NCI-H2107 treated with DMSO at 0.1 percent for 48 hours (cell line): Measurements from ENCODE around the gene MYH16.
"Not testable (repeated sequence)": the region's sequence is repeated elsewhere in the genome, so short reads cannot be mapped to it uniquely, and the experiment has no call there.

Experiments used
- DNase-seq: peaks from one replicate; lab custom pipeline; 2025; ENCODE audit not compliant: unreplicated experiment; lab: John Stamatoyannopoulos, UW

The MYH16 gene

DNA sequence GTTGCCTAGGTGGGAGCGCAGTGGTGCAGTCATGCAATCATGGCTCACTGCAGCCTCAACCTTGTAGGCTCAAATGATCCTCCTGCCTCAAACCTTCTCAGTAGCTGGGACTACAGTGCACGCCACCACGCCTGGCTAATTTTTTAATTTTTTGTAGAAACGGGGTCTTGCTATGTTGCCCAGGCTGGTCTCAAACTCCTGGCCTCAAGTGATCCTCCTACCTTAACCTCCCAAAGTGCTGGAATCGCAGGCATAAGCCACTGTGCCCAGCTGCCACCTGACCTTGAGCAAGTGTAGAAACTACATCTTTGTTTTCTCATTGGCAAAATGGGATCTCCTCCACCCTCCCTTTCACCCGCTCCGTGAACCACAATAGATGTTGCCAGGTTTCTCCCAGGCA is 15.0 kb upstream of the MYH16 start:
- no peak for DNase-seq

DNA sequence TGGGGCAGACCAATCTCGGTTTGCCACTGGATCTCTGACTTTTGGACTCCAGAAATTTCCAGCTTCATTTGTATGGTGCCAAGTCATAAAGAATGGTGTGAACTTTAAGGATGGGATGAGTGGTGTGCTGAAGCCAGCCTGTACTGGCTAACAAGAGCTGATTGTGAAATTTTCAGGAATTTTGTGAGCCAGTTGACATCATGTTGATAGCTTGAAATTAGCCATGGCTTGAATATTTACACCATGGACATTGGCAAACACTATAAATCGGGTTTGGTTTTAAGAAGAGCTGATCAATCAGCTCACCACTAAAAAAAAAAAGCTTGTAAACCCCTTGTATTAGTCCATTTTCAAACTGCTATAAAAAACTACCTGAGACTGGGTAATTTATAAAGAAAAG is 14.1 kb upstream of the MYH16 start:
- no peak for DNase-seq

DNA sequence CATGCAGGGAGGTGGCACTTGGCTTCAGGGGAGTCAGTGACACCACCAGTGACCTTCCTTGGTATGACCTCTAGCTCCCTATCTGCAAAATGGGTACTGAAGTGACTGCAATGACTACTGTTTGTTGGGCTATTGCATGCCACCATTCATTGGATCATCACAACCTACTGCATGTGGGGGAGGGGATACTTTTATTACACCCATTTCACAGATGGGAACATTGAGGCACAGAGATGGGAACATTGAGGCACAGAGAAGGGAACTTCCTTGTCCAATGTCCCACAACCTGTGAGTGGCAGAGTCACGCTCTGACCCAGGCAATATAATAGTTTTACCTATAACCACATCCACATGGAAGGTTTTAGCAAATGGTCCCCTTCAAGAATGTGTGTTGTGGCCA is 12.2 kb upstream of the MYH16 start:
- DNase-seq = no peak

DNA sequence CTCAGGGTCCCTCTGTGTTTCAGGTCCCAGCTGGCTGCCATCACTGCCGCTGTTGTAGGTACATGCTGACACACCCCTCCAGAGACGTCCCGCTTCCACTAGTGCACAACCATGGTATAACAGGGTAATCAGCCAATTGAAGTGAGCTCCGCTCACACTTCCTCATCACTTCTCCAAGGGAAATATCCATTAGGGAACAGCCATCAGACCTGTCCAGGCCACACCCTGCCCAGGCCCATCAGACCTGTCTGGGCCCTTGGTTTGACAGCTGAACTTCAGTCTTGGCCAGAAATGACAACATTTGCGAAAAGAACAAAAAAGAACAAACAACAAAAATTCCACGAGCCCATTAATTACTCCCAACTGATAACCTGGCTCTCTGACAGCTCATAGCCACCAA is 11.0 kb upstream of the MYH16 start:
- no peak for DNase-seq

DNA sequence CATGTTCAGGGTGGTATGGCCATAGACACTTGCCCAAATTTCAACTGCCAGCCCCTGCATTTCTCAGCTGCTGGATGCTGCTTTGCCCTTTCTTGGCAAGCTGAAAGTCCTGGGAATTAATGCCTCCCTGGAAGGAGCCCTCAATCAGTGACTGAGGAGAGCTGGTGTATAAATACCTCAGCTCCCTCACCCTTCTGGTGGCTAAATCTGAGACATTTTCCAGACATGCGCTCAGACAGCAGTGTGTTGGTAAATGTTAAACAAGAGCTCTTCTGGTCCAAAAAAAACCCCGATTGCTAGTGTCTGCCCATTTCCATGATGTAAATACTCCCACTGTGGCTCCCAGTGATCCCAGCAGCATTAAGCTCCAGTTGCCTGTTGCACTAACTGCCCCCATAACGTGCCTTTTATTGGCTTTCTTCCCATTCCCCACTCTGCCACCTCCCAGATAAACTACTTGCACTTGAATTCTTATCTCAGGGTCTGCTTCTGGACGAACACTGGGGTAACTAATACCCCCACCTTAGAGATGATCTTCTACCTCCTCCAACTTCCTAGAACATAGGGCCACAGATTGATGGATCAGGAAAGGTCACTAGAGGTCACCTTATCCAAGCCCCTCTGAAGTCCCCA is 6.7 kb upstream of the MYH16 start:
- no peak for DNase-seq

DNA sequence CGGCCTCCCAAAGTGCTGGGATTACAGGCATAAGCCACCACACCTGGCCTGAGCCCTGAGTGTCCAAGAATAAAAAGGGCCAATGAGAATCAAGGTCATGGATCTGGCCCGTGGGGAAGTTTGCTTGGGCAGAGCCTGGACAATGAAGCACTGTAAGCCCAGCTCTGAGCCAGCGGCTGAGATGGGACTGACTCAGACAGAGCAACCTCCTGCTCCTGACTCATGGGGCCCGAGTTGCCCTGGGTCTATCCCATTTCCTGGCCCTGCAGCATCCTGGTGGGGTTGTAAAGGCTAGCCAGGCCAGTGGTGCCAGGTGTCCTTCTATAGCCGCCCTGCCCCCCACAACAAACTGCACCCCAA is 5.2 kb upstream of the MYH16 start:
- no peak for DNase-seq

DNA sequence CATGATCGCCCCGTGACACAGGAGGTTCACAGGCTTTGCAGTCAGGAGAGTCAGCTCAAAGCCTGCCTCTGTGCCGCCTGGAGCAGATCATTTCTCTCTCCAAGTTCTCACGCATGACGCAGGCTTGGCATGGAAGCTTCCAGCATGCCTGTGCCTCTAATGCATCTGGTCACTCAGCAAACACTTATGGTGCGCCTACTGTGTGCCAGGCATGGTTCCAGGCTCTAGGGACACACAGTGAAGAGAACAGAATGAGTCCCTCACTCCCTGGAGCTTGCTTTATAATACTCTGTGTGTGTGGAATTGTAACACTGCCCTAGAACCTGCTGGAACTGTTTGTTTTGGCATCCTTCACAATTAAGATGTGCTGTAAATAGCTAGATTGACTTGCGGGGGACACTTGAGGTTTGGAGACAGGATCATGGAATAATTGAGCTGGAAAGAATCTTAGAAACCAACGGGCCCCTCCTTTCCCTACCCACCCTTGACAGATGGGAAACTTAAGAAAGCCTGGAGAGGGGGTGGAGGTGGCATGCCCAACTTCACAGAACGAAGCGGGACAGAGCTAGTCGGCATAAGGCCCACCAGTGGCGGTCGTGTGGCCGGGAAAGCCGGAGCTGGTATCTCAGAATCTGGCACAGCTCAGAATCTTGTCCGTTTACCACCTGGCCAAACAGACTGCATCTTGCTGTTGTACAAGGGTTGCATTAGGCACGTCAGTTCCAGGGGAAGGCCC is 4.6 kb upstream of the MYH16 start:
- peak; percentile 3 for DNase-seq

DNA sequence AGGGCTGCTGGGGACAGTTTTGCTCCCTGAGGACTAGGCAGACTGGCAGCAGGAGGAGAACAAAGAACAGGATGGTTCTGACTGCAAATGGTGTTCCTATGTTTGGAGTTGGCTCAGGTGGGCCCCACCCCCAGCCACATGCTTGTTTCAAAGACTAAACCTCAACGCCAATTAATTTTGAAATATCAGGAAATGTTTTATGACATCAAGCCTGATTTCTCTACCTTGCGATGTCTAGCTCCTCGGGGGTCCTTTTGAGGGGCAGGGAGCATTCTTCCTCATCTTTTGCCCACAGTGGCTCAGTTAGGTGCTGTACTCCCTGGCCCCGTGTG is 4.1 kb upstream of the MYH16 start:
- no peak for DNase-seq

DNA sequence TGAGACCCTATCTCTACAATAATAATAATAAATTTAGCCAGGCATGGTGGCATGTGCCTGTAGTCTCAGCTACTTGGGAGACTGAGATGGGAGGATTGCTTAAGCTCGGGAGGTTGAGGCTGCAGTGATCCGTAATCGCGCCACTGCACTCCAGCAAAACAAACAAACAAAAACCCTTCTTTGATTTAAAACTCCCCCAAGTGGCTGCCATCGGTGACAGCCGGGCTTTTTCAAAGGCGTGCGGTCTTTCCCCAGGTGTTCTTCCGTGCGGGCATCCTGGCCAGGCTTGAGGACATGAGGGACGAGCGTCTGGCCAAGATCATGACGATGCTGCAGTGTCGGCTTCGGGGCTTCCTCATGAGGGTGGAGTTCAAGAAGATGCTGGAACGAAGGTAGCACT is 1.9 kb upstream of the MYH16 start:
- no peak for DNase-seq

DNA sequence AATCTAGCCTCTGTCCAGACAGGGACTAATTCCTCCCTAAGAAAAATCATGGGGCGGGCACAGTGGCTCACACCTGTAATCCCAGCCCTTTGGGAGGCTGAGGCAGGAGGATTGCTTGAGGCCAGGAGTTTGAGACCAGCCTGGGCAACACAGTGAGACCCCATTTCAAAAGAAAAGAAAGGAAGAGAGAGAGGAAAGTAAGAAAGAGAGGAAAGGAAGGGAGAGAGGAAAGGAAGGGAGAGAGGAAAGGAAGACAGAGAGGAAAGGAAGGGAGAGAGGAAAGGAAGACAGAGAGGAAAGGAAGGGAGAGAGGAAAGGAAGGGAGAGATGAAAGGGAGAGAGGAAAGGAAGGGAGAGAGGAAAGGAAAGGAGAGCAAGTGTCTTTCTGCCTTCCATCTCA is 922 bp downstream of the MYH16 start:
- DNase-seq = not testable (repeated sequence)

DNA sequence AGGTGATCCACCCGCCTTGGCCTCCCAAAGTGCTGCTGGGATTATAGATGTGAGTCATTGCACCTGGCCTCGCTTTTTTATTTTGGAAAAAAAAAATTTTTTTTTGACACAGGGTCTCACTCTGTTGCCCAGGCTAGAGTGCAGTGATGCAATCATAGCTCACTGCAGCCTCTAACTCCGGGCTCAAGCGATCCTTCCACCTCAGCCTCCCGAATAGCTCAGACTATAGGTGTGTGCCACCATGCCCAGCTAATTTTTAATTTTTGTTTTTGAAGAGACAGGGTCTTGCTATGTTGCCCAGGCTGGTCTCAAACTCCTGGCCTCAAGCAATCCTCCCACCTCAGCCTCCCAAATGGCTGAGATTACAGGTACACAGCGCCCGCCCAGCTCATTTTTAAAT is 2.3 kb downstream of the MYH16 start:
- not testable (repeated sequence) for DNase-seq

DNA sequence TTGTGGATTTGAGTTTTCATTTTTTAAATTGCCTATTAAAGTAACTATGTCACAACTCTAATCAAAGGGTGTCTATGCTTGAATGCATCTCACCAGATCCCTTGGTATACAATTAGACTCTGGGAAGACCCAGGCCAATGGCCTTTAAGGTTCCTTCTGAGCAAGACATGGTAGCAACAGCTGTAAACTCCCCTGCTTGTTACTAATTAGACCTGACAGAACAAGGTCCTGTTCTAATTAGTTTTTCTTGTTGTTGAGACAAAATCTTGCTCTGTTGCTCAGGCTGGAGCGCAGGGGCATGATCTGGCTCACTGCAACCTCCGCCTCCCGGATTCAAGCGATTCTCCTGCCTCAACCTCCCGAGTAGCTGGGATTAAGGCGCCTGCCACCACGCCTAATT is 2.9 kb downstream of the MYH16 start:
- no peak for DNase-seq

DNA sequence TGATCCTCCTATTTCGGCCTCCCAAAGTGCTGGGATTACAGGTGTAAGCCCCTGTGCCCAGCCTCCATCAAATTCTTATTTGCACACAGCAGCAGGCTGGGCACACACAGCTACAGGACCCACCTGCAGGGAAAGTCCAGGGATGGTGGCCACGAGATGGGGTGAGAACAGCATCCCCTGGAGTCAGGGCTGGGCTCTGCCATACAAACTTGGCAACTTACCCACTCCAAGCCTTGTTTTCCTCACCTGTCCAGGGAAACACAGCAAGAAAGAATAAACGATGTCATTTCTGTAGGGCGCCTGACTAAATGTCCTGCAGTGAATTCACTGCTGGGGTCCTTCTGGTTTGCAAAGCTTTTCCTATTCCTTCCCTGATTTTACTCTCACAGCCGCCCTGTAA is 5.5 kb downstream of the MYH16 start:
- no peak for DNase-seq

DNA sequence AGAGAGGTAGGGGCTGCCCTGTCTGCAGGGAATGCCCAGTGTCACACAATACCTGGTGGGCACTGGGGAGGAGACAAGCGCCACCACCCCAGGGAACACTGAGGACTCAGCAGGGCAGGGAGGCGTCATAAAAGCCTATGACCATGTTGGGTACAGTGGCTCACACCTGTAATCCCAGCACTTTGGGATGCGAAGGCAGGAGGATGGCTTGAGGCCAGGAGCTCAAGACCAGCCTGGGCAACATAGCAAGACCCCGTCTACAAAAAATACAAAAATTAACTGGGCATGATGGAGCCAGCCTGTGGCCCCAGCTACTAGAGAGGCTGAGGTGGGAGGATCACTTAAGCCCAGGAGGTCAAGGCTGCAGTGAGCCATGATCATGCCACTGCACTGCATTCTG is 11.5 kb downstream of the MYH16 start:
- DNase-seq = not testable (repeated sequence)

DNA sequence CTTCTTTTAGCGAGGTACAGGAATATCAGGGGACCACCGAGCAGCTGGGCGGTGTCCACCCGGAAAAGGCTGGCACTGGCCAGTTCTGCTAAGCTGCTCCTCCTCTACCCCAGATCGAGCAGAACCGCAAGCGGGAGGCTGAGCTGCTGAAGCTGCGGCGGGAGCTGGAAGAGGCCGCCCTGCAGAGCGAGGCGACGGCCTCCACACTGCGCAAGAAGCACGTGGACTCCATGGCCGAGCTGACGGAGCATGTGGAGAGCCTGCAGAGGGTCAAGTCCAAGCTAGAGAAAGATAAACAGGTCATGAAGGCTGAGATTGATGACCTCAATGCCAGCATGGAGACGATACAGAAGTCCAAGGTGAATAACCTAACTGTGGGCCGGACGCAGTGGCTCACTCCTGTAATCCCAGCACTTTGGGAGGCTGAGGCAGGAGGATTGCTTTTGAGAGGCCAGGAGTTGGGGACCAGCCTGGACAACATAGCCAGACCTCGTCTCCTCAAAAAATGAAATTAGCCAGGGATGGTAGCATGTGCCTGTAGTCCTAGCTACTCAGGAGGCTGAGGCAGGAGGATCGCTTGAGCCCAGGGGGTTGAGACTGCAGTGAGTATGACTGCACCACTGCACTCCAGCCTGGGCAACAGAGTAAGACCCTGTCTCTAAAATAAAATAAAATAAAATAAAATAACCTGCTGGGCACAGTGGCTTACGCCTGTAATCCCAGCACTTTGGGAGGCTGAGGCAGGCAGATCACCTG is 15.3 kb downstream of the MYH16 start:
- no peak for DNase-seq

DNA sequence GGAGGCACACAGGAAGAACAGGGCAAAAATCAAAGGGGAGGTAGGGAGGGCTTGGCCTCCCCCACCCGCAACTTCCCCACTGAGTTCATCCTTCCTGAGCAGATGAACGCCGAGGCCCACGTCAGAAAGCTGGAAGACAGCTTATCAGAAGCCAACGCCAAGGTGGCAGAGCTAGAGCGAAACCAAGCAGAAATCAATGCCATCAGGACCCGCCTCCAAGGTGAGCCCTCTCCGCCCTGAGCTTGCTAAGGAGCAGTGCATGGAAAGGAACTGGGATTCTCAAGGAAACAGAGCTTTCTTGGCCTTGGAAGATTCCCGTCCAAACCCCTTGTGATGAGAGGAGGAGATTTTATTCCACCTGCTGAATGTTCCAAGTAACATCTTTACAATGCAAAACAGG is 16.5 kb downstream of the MYH16 start:
- DNase-seq = no peak

DNA sequence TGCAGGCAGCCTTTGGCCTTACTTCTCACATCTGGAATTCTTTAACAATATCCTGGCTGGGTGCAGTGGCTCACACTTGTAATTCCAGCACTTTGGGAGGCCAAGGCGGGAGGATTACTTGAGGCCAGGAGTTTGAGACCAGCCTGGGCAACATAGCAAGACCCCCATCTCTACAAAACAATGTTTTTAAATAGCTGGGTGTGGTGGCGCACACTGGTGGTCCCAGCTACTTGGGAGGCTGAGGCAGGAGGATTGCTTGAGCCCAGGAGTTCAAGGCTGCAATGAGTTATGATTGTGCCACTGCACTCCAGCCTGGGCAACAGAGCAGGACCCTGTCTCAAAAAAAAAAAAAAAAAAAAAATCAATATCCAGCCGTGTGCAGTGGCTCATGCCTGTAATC is 17.5 kb downstream of the MYH16 start:
- DNase-seq = not testable (repeated sequence)

DNA sequence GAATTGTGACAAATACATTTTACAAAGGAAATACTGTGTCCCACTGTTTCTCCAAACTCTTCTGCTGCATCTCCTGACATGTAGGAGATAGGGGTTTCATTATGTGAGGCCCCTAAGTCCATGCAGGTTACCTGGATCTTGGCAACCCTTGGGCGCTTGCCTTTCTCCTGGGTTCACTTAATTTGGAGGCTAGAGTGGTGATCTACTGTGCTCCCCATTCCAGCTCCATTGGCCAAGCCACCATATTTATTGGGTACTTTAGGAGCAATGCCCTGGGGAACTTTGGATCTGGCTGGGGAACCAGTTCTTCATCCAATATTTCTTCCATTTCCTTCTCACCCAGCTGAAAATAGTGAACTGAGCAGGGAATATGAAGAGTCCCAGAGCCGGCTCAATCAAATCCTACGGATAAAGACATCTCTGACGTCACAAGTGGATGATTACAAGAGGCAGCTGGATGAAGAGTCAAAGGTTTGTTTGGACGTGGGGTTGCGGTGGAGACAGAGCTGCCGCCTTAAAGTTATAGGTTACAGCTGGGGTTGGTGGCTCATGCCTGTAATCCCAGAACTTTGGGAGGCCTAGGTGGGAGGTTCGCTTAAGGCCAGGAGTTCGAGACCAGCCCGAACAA is 18.5 kb downstream of the MYH16 start:
- no peak for DNase-seq

DNA sequence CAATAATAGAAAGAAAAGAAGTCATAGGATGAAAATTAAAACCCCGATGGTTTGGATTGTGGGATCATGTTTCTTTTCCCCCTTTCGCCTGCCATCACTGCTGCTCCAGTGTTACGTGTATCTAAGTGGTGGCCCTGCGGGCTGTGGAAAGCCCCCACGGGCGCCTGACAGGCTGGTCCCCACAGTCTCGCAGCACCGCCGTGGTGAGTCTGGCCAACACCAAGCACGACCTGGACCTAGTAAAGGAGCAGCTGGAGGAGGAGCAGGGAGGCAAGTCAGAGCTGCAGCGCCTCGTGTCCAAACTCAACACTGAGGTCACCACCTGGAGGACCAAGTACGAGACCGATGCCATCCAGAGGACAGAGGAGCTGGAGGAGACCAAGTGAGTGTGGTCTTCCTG is 19.5 kb downstream of the MYH16 start:
- DNase-seq = no peak

DNA sequence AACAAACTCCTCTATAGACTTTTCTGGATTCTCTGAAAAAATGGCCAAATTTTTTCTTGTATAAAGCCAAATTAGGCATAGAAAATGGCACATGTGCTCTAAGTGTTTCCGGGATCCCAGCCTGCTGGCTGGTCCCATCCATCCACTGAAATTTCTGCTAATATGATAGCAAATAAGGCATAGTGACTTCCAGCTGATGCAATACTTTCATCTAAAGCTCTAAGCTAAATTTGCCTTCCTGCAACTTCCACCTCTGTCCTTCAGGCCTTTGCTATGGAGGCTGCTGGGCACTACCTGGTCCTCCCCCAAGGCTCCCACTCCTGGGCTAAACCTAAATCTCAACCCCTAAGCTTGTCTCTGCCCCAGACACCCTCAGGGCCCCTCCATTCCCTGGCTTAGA is 20.5 kb downstream of the MYH16 start:
- no peak for DNase-seq

DNA sequence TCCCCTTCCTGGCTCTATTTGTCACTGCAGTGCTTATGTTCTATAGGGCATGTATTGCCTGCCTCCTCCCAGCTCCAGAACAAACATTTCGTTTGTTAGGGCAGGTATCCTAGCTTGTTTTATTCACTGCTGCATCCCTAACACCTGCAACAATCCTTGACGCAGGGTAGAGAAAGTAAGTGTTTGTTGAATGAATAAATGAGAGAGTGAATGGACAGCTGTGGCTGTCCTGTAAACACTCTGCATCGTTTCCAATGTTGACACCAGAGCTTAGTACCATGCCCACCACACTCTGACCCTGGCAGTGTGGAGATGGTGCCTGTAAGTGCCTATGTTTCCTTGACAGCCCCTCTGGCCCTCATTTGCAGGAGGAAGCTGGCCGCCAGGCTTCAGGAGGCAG is 21.0 kb downstream of the MYH16 start:
- DNase-seq = no peak

DNA sequence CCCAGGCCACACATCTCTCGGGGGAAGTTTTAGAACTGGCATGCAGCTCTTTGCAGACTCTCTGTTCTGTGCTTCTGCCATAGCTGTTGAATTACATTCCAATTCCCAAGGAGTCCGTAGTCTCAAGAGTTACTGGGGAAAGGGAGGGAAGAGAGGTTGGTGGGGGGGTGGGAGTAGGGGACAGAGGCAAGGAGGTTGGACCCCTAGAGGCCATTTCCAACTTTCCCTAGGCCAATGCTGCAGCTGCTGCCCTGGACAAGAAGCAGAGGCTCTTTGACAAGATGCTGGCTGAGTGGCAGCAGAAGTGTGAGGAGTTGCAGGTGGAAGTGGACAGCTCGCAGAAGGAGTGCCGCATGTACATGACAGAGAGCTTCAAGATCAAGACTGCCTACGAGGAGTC is 23.8 kb downstream of the MYH16 start:
- DNase-seq = no peak
